Effector CD4-positive, alpha-beta T cell (primary cell): ENCODE measurements around the gene MED31.

Experiments used
- DNase-seq: peaks from one replicate; pipeline ENCODE4 v3.0.0-alpha.2; 2020

Gene MED31

DNA sequence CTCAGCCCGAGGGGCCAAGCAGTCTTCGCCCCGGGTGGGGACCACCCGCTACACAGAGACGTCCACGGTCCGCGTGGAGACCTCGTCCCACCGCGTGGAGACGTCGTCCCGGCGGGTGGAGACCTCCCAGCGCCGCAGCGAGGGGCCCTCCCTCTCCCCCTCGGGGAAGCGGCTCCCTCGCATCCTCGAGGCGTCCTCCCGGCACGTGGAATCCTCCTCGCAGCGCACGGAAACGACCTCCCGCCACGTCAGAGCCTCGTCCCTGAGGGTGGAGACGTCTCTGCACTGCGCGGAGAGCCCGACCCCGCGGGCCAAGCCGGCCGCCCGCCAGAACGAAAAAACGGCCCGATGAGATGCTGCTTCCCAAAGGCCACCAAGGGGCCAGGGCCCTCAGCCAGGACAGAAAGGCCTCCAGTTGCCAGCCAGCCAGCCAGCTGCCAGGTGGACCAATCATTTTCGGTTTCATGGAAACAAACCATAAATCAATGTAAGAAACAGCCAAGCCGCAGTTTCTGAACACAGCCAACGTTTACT is 581 bp upstream of the MED31 start:
- no peak for DNase-seq

DNA sequence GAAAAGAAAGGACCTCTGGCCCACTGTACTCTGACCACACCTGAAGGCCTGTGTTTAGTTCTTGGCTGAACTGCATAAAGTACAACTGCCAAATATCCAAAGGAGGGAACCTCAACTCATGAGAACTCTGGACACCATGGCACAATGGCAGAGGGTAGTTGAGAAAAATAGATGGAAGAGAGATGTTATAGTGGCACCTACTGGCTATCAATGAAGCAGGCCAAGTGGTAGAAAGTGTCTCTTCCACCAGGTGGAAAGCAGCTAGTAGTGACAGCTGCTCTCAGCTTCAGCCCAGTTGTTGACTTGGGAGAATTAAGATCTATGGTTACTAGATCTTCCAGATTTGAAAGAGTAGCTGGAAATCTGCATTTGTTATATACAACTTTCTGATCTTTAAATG is 3.2 kb downstream of the MED31 start:
- DNase-seq = no peak

DNA sequence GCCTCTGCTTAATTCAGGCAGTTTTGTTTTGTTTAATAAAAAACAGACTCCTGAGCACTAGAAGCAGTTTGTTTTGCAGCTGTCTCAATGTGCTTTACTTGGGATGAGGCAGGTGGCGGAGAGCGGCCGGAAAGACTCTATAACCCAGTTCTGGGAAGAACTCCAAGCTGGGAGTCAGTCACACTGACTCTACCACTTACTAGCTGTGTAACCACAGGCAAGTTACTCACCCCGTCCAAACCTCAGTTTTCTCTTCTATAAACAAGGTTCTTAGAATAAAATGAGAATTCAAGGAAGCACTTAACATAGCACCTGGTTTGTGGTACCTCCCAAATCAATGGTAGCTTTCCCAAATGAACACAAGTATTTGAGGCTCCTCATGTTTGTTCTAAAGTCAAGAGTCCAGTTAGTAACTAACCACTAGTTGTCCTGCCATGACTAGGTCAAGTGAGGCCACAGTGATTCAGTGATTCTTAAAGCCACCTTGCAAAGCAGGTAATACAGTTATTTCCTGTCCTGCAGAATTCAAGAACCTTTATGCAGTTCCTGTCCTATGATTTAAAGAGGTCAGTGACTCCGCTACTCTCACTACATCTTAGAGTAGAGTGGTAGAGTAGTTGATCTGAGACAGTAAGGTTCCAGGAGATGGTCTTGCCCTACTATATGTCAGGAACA is 7.8 kb downstream of the MED31 start:
- DNase-seq = no peak

DNA sequence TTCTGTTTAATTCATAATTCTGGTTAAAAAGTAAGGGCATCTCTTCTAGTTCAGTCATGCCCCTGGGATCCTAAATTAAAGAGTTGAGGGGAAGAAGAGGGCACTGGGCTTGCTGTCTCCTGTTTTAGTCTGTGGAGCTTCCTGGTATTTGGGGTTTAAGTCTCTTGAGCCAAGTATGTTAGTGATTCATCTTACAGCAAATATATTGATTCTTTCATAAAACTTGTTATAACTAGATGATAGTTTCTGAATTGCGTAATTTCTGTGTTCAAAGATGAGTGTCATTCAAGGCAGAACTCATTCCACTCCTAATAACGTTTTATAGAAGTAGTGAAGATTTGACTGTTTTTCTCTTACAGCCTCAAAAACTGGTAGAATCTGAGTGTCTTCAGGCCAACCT is 8.8 kb downstream of the MED31 start:
- no peak for DNase-seq

DNA sequence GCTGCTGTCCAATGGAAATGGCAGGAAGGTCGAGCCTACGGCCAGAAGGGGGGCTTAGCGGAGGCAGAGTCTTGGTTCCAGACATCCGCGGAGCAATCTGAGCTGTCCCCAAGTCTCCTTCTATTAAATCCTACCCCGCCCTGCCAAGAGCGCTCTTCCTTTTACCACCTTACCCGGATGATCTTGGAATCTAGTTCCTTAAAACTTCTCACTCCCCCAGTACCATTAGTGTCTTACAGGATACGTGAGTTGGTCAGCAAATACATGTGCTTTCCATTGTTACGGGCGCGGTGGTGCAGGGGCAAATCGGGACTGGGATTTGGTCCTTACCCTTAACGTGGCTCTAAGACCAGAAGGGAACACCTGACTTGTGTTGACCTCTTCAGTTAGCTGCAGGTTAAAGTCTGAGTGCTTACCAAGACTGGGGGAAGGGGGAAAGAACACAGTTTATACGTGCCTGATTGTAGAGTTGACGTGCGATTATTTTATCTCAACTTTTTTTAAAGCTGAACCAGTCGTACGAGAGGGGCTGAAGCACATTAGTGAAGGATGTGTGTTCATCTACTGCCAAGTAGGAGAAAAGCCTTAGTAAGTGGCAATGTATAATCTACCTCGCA is 10.1 kb downstream of the MED31 start:
- DNase-seq = no peak

DNA sequence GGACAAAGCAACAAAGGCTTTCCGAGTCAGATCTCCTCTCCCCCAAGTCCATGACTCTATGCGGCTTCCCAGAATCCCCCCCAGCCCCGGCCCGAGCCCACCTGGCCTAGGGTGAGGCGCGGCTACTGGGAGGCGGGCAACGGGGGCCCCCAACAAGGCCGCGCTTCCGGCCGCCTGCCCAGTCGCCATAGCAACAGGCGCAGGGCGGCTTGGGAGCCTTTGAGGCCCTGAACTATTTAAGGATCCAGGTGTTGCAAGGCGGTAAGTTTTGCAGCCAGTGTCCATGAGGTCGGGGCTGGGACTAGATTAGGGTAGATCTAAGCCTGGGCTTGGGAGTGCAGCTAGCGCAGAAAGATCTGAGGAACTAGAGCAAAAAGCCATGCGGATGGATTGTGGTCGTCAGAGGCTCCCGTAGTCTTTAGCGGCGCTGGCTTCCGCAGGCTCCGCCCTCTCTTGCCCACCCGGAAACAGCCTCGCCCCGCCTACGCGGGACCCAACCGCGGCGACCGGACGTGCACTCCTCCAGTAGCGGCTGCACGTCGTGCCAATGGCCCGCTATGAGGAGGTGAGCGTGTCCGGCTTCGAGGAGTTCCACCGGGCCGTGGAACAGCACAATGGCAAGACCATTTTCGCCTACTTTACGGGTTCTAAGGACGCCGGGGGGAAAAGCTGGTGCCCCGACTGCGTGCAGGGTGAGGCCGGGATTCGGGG is 10.7 kb downstream of the MED31 start, which contains the start of the genes KIAA0753 and TXNDC17:
Gene KIAA0753 (minus strand): TSS at position 176 of the 711 bp plus-strand sequence. CDS start 5,608 bp downstream, outside the sequence.
Gene TXNDC17 (plus strand): TSS at position 525 of the 711 bp plus-strand sequence. CDS start 23 bp downstream, at position 548.
- peak; percentile 82 for DNase-seq

DNA sequence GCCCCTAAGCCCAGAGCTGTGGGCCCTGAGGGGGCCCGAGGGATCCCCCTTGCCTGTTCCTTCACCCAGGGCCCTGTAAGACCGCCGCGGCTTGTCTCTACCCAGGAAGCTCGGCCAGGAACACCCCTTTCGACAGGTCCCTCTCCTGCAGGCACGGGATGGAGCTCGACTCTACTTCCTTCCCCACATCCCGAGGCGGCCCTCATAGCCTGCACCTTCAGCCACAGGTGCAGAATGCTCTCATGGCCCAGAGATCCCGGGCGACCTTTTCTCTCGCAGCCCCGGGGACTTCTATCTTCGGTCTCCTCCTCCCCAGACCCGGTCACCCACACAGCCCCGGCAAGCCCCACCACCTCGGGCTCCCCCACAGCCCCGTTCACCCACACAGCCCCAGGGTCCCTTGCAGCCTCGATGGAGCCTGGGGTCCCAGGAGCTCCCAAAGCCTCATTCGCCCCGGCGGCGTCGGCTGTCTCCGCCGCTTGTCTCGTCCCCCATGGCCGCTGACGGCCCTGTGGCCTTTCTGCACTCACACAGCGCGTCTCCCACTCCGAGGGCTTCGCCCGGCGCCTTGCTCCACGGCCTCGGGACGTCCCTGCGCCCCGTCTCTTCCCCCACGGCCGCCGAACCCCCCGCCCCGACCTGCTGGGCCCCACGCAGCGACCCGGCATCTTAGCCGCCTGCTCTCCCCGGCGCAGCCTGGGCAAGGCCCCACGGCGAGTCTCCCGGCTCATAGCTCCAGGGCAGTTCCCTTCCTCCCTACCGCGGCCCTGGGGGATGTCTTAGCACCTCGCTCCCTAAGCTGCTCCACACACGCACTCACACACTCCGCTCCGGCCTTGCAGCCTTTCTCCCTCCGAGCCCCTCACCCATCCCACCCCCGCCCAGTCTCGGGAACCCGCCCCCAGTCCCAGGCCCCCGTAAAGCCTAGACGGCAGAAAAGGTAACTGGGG is 11.5 kb downstream of the MED31 start:
- DNase-seq = no peak

DNA sequence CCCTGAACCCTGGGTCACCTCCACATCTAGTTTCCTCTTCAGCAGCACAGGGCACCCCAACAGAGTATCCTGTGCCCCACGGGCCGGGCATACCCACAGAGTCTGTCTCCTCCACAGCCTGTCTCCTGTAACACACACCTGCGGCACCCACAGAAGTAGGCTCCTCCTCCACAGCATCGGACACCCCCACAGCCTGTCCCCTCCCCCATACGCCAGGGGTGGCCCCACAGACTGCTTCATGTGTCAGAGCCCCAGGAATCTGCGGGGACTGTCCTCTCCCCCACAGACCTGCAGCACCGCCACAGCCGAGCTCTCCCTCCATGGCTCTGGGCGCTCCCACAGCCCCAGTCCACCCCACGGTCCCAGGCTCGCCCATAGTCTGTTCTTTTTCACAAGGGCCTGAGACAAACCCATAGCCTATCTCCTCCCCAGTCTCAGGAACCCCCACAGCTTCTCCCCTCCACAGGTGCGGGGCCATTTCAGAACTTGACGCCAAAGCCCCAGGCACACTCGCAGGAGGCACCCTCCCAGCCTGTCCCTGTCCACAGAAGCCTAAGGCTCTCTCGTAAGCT is 12.3 kb downstream of the MED31 start:
- no peak for DNase-seq

DNA sequence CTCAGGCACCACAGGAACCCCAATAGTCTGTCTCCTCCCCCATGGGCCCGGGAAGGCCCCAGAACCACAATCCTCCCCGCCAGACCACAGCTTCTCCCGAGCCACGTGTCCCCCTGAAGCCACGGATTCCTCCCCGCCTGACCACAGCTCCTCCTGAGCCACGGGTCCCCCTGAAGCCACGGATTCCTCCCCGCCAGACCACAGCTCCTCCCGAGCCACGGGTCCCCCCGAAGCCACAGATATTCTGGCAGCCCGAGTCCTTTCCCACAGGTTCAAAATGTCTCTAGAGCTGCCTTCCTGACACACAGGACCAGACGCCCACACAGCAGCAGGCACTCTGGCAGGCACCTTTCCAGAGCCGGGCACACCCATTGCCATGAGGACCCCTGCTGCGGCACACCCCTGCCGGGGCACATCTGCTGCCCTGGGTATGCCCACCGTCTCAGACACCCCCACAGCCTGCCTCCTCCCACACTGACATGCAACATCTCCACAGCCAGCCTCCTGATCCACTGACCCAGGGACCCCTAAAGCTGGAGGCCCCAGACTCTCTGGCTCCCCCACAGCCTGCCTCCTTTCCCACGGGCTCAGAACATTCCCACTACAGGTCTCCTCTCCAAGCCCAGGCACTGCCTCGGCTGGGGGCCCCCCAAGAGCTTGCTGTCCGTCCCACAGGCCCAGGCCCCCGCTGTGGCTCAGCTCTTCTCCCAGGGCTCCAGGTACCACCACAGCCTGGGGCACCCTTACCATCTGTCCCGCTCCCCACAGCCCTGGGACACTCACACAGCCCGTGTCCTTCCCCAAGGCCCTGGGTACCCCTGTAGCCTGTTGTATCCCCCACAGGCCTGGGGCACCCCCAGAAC is 13.1 kb downstream of the MED31 start:
- DNase-seq = no peak

DNA sequence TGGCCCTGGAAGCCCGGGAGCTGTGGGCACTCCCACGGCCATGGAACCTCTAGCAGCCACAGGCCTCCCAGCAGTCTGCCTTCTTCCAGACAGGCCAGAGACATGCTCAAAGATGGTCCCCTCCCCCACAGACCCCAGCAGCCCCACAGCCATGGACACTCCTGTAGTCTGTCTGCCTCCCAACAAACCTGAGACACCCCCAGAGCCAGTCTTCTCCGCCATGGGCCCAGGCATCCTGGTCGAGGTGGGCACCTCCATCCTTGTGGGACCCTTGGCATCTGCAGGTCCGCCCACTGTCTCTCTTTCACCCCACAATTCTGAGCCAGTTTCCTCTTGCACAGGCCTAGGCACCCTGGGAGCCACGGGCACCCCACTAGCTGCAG is 14.0 kb downstream of the MED31 start:
- no peak for DNase-seq

DNA sequence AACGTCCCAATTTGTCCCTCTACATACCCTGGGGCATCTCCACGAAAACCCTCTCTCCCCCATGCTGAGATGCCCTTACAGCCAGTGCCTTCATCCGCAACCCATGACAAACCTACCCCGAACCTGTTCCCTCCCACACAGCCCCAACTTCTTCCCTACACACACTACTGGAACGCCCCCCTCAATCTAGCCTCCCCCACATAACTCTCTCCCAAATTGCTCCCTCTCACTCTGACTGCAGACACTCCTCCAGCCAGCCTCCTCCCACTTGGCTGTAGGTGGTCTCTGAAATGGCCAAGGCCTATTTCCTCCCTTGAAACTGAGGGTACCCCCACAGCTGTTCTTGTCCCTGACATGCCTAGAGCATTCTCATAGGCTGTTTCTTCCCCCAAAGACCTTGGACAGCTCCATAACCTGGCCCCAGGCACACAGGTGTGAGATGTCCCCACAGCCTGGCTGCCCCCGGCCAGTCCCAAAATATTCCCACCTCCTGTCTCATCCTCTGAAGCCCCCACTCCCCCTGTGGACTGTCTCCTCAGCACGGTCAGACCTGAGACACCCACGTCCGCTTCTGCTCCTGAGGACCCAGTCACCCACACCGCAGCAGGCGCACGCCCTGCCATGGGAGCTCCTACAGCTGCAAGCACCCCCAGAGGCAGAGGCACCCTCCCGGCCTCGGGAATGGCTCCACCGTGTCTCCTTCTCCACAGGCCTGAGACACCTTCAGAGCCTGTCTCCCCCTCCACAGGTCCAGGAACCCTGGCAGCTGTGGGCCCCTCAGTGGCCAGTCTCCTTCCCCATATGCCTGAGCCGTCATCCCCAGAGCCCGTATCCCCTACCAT is 14.6 kb downstream of the MED31 start:
- DNase-seq = no peak

DNA sequence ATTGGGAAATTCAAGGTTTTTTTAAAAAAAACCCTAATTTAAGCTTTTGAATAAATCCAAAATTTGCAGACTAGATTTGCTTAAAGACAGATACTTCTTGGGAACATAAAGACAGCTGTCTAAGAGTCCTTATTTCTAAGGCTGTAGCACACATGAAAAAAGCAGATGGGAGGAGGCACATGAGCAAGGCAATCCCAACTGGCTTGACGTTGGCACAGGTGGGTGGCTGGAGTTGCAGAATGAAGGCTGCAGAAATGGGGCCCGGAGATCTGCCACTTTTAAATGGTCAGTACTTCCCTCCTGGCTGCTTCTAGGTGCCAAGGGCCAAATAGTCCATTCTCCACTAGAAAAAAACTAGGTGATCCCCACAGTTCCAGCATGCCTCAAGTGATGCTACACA is 15.3 kb downstream of the MED31 start:
- no peak for DNase-seq

DNA sequence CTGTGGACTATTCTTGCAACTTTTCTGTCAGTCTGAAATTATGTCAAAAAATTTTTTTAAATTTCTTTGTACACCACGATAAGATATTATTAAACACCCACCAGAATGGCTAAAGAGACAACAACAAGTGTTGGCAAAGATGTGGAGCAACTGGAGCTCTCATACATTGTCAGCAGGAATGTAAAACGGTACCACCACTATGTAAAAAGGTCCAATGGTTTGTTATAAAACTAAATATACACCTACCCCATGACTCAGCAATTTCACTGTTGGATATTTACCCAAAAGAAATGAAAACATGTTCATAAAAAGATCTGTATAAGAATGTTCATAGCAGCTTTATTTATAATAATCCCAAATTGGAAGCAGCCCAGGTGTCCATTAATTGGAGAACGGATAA is 18.1 kb downstream of the MED31 start:
- no peak for DNase-seq

DNA sequence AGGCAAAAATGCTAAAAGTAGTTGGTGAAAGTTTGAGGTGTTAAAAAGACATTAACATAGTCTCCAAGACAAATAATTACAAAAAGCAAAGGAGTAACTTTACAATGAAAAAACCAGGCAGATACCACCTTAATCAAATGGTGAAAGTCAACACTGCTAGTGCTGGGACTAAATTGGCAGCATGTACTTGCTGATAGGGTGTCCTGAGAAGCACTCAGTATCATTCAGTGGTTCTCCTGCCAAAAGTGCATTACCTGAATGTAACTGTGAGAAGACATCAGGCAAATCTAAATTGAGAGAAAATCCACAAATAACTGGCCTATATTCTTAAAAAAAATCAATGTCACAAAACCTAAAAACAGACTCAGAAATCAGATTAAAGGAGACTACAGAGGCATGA is 18.9 kb downstream of the MED31 start:
- no peak for DNase-seq

DNA sequence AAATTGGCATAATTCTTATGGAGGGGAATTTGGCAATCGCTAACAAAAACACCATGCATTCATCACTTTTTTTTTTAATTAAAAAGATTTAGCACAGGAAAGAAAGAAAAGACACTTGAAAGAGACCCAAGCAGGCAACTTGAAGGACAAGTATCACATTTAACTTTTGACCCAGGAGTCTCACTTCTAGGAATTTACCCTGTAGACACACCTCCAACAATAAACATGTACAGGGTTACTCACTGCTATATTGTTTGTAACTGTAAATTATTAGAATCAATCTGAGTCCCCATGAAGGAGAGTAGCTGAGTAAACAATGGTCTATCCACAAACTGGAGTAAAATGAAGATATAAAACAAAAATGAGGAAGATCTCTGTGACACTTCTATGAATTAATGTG is 21.0 kb downstream of the MED31 start:
- DNase-seq = no peak

DNA sequence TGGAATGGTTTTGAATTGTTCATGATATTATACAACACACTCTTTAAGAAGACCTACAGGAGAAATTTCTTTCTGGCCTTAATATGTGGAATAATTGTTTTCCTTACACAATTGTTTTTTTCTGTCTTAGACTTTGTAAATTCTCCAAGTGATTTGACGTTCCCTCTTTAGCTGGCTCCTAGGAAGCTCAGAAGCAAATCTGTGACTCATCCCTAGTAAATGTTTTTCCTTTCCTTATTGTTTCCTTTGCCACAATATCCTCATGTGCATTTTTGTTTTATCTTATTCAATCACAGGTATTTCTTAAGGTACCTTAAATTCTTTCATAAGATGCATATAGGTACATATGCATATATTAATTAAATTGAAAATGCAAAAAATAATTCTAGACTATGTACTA is 24.4 kb downstream of the MED31 start:
- no peak for DNase-seq

DNA sequence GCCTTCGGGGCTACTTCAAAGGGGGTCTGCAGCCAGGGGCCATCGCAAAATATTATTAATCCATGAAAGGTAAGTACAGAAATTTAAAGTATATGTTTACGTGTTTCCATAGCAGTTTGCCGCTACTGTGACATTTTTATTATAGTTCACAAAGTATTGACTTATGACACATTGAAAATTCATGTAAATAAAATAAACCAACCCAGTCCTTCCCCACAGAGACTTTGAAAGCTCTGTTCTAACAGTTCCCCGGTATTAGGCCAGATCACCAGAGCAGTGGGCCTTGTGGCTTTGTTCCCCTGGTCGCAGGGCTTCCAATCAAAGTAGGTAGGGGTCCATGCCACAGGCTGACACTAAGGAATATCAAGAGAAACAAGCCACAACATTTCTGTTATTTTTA is 24.8 kb downstream of the MED31 start:
- no peak for DNase-seq

DNA sequence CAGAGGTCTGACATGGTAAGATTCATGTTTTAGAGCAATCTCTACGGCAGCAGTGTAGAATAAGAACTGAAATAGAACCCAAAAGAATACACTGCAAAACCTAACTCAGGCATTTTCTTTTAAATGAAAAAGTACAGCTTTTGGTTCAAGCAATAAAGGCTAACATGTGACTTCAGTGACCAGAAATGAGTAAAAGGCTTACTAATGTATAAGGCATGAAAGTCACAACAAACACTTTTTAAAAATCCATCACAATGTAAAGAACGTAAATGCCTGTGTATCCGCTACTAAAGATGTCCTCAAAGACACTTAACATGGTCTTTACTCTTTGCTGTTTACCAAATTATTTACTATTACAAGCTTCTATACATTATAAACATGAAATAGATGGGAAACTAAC is 27.5 kb downstream of the MED31 start:
- DNase-seq = no peak

DNA sequence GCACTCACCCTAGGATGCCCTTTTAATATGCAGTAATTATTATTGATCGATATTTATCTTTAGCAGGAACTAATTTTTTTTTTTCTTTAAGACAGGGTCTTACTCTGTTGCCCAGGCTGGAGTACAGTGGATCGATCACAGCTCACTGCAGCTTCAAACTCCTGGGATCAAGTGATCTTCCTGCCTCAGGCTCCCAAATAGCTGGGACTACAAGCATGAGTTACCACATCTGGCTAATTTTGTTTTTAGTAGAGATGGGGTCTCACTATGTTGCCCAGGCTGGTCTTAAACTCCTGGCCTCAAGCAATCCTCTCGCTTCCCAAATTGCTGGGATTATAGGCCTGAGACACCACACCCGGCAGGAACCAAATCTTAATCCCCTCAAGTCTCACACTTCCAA is 40.2 kb downstream of the MED31 start:
- no peak for DNase-seq

DNA sequence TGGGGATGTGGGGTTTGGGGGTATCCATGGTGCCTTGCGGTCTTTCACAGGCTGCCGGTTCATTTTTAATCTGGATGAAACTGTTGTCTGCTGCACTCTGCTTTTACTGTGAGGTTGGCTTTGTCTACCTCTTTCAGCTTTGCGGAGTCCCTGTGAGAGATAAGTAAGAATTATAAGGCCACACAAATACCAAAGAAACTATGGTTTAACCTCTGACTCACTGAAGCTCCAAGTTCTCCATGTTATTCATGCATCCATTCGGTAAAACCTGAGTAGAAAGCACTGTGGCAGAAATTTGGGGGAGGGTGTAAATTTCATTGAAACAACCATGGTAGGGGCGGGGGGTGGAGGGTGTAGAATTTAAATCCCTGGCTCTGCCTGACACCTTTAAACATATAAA is 41.4 kb downstream of the MED31 start:
- DNase-seq = no peak
